Endothelial cell of umbilical vein (primary cell): ENCODE results near the gene CEP57L1. TPM values are rescaled to one million over a fixed set of nuclear protein-coding genes. Genes with fewer than 3 reads are reported as not detected.

ENCODE experiments used
- BruUV-seq: library from RNA; stranded (reverse); fragments of 400-500 nt; replicated peaks from 2 replicates; lab custom pipeline; 2021; lab: Mats Ljungman, UMichigan
- CTCF ChIA-PET: fragments of 300-600, 350-600 bp; sonication (Branson Sonifier 250); formaldehyde crosslinking; loops from one replicate; lab custom pipeline; 2021; ENCODE audit warnings: antibody characterized with exemption, inconsistent platforms; lab: Charles Lee
- POLR2A ChIA-PET: fragments of 300-600, 350-600 bp; sonication (Branson Sonifier 250); formaldehyde crosslinking; loops from one replicate; lab custom pipeline; 2021; ENCODE audit warnings: antibody characterized with exemption, inconsistent platforms; lab: Charles Lee
- DNase-seq: peaks from one replicate; pipeline ENCODE4 v3.0.0-alpha.2; 2011; ENCODE audit warnings: low read depth, low spot score
- FAIRE-seq: peaks from 2 replicates; lab custom pipeline; 2011; peaks lifted over from hg19 to GRCh38; lab: Jason Lieb, UNC
- H2AFZ ChIP-seq: 2 replicates; pipeline ENCODE4 v1.6.0; 2012; ENCODE audit warnings: low read depth, low read length, control low read depth, inconsistent platforms
- H3K27ac ChIP-seq: 2 replicates; pipeline ENCODE4 v1.5.1; 2011; ENCODE audit warnings: low read depth, mild to moderate bottlenecking, control low read depth, low read length, moderate library complexity; ENCODE audit not compliant: insufficient read depth
- H3K27me3 ChIP-seq, 2 experiments: 2 replicates each; pipeline versions ENCODE4 v1.6.0 to v1.6.1; 2011; ENCODE audit warnings: low read length in 2 of 2, mixed read lengths in 1 of 2; ENCODE audit not compliant: control insufficient read depth in 2 of 2, insufficient read depth in 2 of 2
- H3K36me3 ChIP-seq, 2 experiments: 2 replicates in 1 of 2; 3 replicates in 1 of 2; pipeline ENCODE4 v1.5.1; 2011; ENCODE audit warnings: low read length in 2 of 2, mild to moderate bottlenecking in 1 of 2, moderate library complexity in 1 of 2; ENCODE audit not compliant: control insufficient read depth in 2 of 2, insufficient read depth in 2 of 2; ENCODE audit errors: extremely low read depth in 1 of 2
- H3K4me1 ChIP-seq: 3 replicates; pipeline ENCODE4 v1.5.1; 2011; ENCODE audit warnings: mild to moderate bottlenecking, low read length; ENCODE audit not compliant: control insufficient read depth, insufficient read depth; ENCODE audit errors: extremely low read depth
- H3K4me2 ChIP-seq: 2 replicates; pipeline ENCODE4 v1.6.1; 2011; ENCODE audit warnings: low read length, control low read depth, mixed read lengths; ENCODE audit not compliant: insufficient read depth
- H3K4me3 ChIP-seq, 3 experiments: fragments of 200-600 bp in 1 of 3; sonication (generic), shearing (Covaris generic) in 1 of 3; replicated peaks in 1 of 3; 2 replicates each; pipeline ENCODE4 v1.5.1; 2011 to 2016; ENCODE audit warnings: control low read depth in 3 of 3, low read length in 3 of 3, mild to moderate bottlenecking in 2 of 3, inconsistent platforms in 1 of 3, low read depth in 1 of 3, moderate library complexity in 1 of 3; ENCODE audit not compliant: insufficient read depth in 1 of 3
- H3K79me2 ChIP-seq: 2 replicates; pipeline ENCODE4 v1.6.0; 2012; ENCODE audit warnings: low read length, inconsistent platforms; ENCODE audit not compliant: control insufficient read depth, insufficient read depth
- H3K9ac ChIP-seq: replicated peaks from 2 replicates; pipeline ENCODE3; 2011; ENCODE audit warnings: low read length, control low read depth; ENCODE audit not compliant: insufficient read depth; ENCODE audit errors: extremely low read depth
- H3K9me1 ChIP-seq: replicated peaks from 3 replicates; pipeline ENCODE4 v1.6.0; 2011; ENCODE audit warnings: mild to moderate bottlenecking, low read length; ENCODE audit not compliant: control insufficient read depth, insufficient read depth; ENCODE audit errors: extremely low read depth
- H3K9me3 ChIP-seq: replicated peaks from 2 replicates; pipeline ENCODE4 v1.5.1; 2012; ENCODE audit warnings: low read length, inconsistent platforms; ENCODE audit not compliant: control insufficient read depth, insufficient read depth
- H4K20me1 ChIP-seq: replicated peaks from 2 replicates; pipeline ENCODE3; 2011; ENCODE audit warnings: mild to moderate bottlenecking, low read length; ENCODE audit not compliant: control insufficient read depth, insufficient read depth; ENCODE audit errors: extremely low read depth
- CTCF ChIP-seq, 2 donors: IDR thresholded peaks; 1 replicate in 1 of 2; 2 replicates in 1 of 2; pipeline ENCODE4 v1.5.1; 2011; ENCODE audit warnings: low read length in 2 of 2, mild to moderate bottlenecking in 2 of 2, moderate library complexity in 2 of 2, control low read depth in 1 of 2, inconsistent platforms in 1 of 2, low read depth in 1 of 2; ENCODE audit not compliant: insufficient read depth in 1 of 2; ENCODE audit errors: extremely low read depth in 1 of 2
- EZH2 ChIP-seq: IDR thresholded peaks from 2 replicates; pipeline ENCODE4 v1.6.1; 2012; ENCODE audit warnings: borderline replicate concordance, low read depth, mild to moderate bottlenecking, moderate library complexity, low read length, inconsistent platforms; ENCODE audit not compliant: severe bottlenecking
- FOS ChIP-seq: IDR thresholded peaks from 2 replicates; pipeline ENCODE4 v1.6.1; 2011; ENCODE audit warnings: mild to moderate bottlenecking, low read length, moderate library complexity, borderline replicate concordance; ENCODE audit not compliant: insufficient read depth
- GATA2 ChIP-seq: IDR thresholded peaks from 2 replicates; pipeline ENCODE4 v1.7.0; 2011; ENCODE audit warnings: low read depth, mild to moderate bottlenecking, moderate library complexity, mixed read lengths, low read length; ENCODE audit not compliant: insufficient read length, insufficient read depth
- JUN ChIP-seq: IDR thresholded peaks from 2 replicates; pipeline ENCODE4 v1.6.1; 2011; ENCODE audit warnings: borderline replicate concordance, low read depth; ENCODE audit not compliant: insufficient read length, insufficient read depth
- MAX ChIP-seq: IDR thresholded peaks from 2 replicates; pipeline ENCODE4 v1.6.1; 2011; ENCODE audit not compliant: insufficient read depth, insufficient read length
- MYC ChIP-seq: IDR thresholded peaks from one replicate; pipeline ENCODE4 v1.6.1; 2011; ENCODE audit warnings: mild to moderate bottlenecking, low read depth, low read length
- POLR2A ChIP-seq: IDR thresholded peaks from 2 replicates; pipeline ENCODE4 v1.6.1; 2012; ENCODE audit warnings: low read depth, mild to moderate bottlenecking, control low read depth, low read length
- POLR2AphosphoS5 ChIP-seq: IDR thresholded peaks from 2 replicates; pipeline ENCODE4 v1.6.1; 2012; ENCODE audit warnings: low read depth, mild to moderate bottlenecking, control low read depth, low read length, moderate library complexity; ENCODE audit not compliant: insufficient read depth
- dilution Hi-C: fragments of 300-500 bp; cut with MboI; formaldehyde crosslinking; loops from one replicate; pipeline ENCODE4 v1.15.0; 2019; ENCODE audit warnings: low sequenced_read_pairs; ENCODE audit not compliant: extremely low pct_ligation_motif_present
- intact Hi-C: fragments of 100-400 bp; cut with micrococcal nuclease; formaldehyde crosslinking; loops from one replicate; pipeline ENCODE4 v1.10.0; 2022
- polyA plus RNA-seq, 4 experiments: library from polyadenylated mRNA; depleted of rRNA in 3 of 4; stranded (reverse) in 3 of 4; unstranded in 1 of 4; fragments of >200 nt; gene quantifications; 2 replicates each; pipeline versions ENCODE4 v1.2.1 to v1.2.3, GENCODE V29; 2011 to 2012; ENCODE audit warnings: missing spikeins in 1 of 4
- total RNA-seq: library from RNA; stranded (reverse); gene quantifications from 2 replicates; pipeline ENCODE4 v1.2.3, GENCODE V29; 2021

CEP57L1 gene
- total and polyA plus RNA-seq, 2 donors (not counting 3 experiments of a cell fraction or from before 2014, with no cell fraction given): 7.8 to 20.9 TPM

GRCh38 chr6:109183109-109183650, 87.9 kb downstream of the CEP57L1 start:
- POLR2A ChIA-PET: no interaction called here
- Histone ChIP-seq H2AFZ (no peak overlapping the region), H3K9ac (no peak overlapping the region), H3K9me1 (no peaks in the 10 kb centered on the region), H3K9me3 (no peaks in the 10 kb centered on the region), H3K4me2 (no peak overlapping the region), H3K27ac (no peak overlapping the region), H3K36me3 (no peaks in the 10 kb centered on the region), H3K27me3 (peaks cover 35 to 48% of the 10 kb centered on the region in 2 experiments), H3K4me3 (no peak overlapping the region), H4K20me1 (no peaks in the 10 kb centered on the region), H3K4me1 (no peaks in the 10 kb centered on the region), H3K79me2 (no peaks in the 10 kb centered on the region)
- TF ChIP-seq MAX (no peak), CTCF (IDR thresholded peaks at IDR 0.05; ENCODE audit: extremely low read depth in 1 of 2, insufficient read depth in 1 of 2, low read depth in 1 of 2, low read length in 2 of 2) (no peak), EZH2 (no peak), MYC (no peak), POLR2AphosphoS5 (no peak), GATA2 (no peak), FOS (no peak), POLR2A (no peak), JUN (no peak)
- intact Hi-C loops: loop anchor here (10.0 kb wide), 1 partner anchor 512 kb away; the partner anchor contains the start of genes AK9 and FIG4
- CTCF ChIA-PET: interaction anchor here (0.9 to 1.6 kb wide), 3 partner anchors 16 to 200 kb away, joined by 3 to 5 read pairs (median 3); partner anchors contain the start of gene SESN1
- FAIRE-seq (no peak), DNase-seq (no peak)
- dilution Hi-C loops: no loop called here
- BruUV-seq: no TSS peak
